ENCODE data around the gene ITFG1. TPM values are rescaled to one million over a fixed set of nuclear protein-coding genes. Genes with fewer than 3 reads are reported as not detected.
A peak's percentile ranks its signal among the peaks of the same experiment; 100 is the strongest.

ITFG1 gene
- total RNA-seq, 1 experiment from 2014 or later = 38.2 TPM

GRCh38 chr16:47465919-47466630 lies 5.2 kb upstream of the ITFG1 start:
- Mint-ChIP-seq H3K4me1 (ENCODE audit: low read depth, unreplicated experiment) (peaks cover 22% of the 10 kb centered on the region), H3K4me3 (ENCODE audit: unreplicated experiment) (no peak overlapping the region), H3K9me3 (ENCODE audit: unreplicated experiment) (no peaks in the 10 kb centered on the region), H3K27me3 (ENCODE audit: insufficient read depth, unreplicated experiment) (no peaks in the 10 kb centered on the region), H3K36me3 (ENCODE audit: insufficient read depth, unreplicated experiment) (peaks cover 8% of the 10 kb centered on the region), H3K27ac (ENCODE audit: unreplicated experiment) (no peak overlapping the region)
- H3K4me1 ChIP-seq = peaks cover 26% of the 10 kb centered on the region
- H3K9me3 ChIP-seq = no peaks in the 10 kb centered on the region
- DNase-seq = no peak
- intact Hi-C loops (cut with micrococcal nuclease; ENCODE audit: unreplicated experiment) = no loop called here
- ChIA-PET POLR2A (no interaction called here), CTCF (no interaction called here)
- H3K27me3 ChIP-seq (replicated peaks; ENCODE audit: control insufficient read depth, insufficient read depth, low read length) = no peaks in the 10 kb centered on the region
- no peak for TF ChIP-seq CTCF (IDR thresholded peaks at IDR 0.05; ENCODE audit: insufficient read depth in 1 of 2, low read depth in 1 of 2, low read length in 1 of 2, severe bottlenecking in 1 of 2, unreplicated experiment in 1 of 2)
- H3K4me3 ChIP-seq (ENCODE audit: low read depth, low read length) = no peak overlapping the region
- no TSS peak for BruUV-seq (replicated peaks)
- no peaks in the 10 kb centered on the region for H3K36me3 ChIP-seq (ENCODE audit: control insufficient read depth, insufficient read depth, low read length)

GRCh38 chr16:47463771-47464624 lies 3.1 kb upstream of the ITFG1 start:
- Mint-ChIP-seq H3K4me3 (ENCODE audit: unreplicated experiment) (no peak overlapping the region), H3K36me3 (ENCODE audit: insufficient read depth, unreplicated experiment) (peaks cover 17% of the 10 kb centered on the region), H3K27ac (ENCODE audit: unreplicated experiment) (no peak overlapping the region), H3K9me3 (ENCODE audit: unreplicated experiment) (no peaks in the 10 kb centered on the region), H3K27me3 (ENCODE audit: insufficient read depth, unreplicated experiment) (no peaks in the 10 kb centered on the region), H3K4me1 (ENCODE audit: low read depth, unreplicated experiment) (peaks cover 27% of the 10 kb centered on the region)
- intact Hi-C loops (cut with micrococcal nuclease; ENCODE audit: unreplicated experiment) = no loop called here
- CTCF ChIA-PET = no interaction called here
- H3K27me3 ChIP-seq (replicated peaks; ENCODE audit: control insufficient read depth, insufficient read depth, low read length) = no peaks in the 10 kb centered on the region
- no peak overlapping the region for H3K4me3 ChIP-seq (ENCODE audit: low read depth, low read length)
- H3K36me3 ChIP-seq (ENCODE audit: control insufficient read depth, insufficient read depth, low read length) = no peaks in the 10 kb centered on the region
- BruUV-seq (replicated peaks) = no TSS peak
- no peak for DNase-seq
- no peak for TF ChIP-seq CTCF (IDR thresholded peaks at IDR 0.05; ENCODE audit: insufficient read depth in 1 of 2, low read depth in 1 of 2, low read length in 1 of 2, severe bottlenecking in 1 of 2, unreplicated experiment in 1 of 2)
- peaks cover 28% of the 10 kb centered on the region for H3K4me1 ChIP-seq
- POLR2A ChIA-PET = no interaction called here
- no peaks in the 10 kb centered on the region for H3K9me3 ChIP-seq

DNA sequence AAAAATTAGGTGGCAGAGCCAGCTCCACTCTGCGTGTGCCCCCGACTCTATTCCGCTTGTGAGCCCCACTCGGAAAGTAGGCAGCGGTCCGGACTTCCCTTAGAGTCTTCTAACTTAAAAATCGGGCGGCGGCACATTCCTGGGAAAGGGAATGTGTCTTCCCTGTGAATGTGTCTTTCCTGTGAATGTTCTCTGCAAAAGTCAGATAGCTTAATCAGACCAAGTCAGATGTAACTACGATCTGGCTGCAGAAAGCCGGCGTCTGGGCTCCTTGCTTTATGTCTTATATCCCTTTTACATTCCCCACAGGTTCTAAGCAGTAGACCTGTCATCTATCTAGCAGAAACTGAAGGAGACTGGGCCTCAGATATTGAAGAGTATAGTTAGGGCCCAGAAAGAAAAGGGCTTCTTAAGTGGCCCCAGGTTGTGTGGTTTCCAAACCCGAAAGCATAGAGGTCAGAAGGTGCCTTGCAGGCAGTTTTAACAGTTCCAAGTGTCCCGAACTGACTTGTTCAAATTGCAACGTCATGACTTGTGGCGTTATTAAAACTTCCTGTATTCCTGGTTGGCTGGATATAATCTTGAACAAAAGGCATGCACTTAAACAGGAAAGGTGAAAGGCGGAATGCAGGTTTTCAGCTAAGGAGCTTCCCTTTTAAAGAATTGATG lies 869 bp upstream of the ITFG1 start:
- Mint-ChIP-seq H3K27me3 (ENCODE audit: insufficient read depth, unreplicated experiment) (no peaks in the 10 kb centered on the region), H3K27ac (ENCODE audit: unreplicated experiment) (peak overlapping the region; percentile 99), H3K4me1 (ENCODE audit: low read depth, unreplicated experiment) (peaks cover 14% of the 10 kb centered on the region), H3K9me3 (ENCODE audit: unreplicated experiment) (no peaks in the 10 kb centered on the region), H3K4me3 (ENCODE audit: unreplicated experiment) (peak overlapping the region; percentile 97), H3K36me3 (ENCODE audit: insufficient read depth, unreplicated experiment) (peaks cover 34% of the 10 kb centered on the region)
- Histone ChIP-seq H3K9me3 (no peaks in the 10 kb centered on the region), H3K36me3 (ENCODE audit: control insufficient read depth, insufficient read depth, low read length) (no peaks in the 10 kb centered on the region), H3K4me1 (peaks cover 13% of the 10 kb centered on the region; the same call in 1 of the 2 replicates), H3K27me3 (replicated peaks; ENCODE audit: control insufficient read depth, insufficient read depth, low read length) (no peaks in the 10 kb centered on the region), H3K4me3 (ENCODE audit: low read depth, low read length) (peak overlapping the region; percentile 79)
- TF ChIP-seq CTCF (IDR thresholded peaks at IDR 0.05; ENCODE audit: insufficient read depth in 1 of 2, low read depth in 1 of 2, low read length in 1 of 2, severe bottlenecking in 1 of 2, unreplicated experiment in 1 of 2) = no peak
- DNase-seq = peak; percentile 37 to 40
- CTCF ChIA-PET = interaction anchor here (1.5 to 1.9 kb wide), 2 partner anchors 203 to 318 kb away, joined by 4 to 5 read pairs; partner anchors contain the start of gene NETO2
- BruUV-seq (replicated peaks) = no TSS peak
- POLR2A ChIA-PET = interaction anchor here (0.8 kb wide), 1 partner anchor 37 kb away, joined by 5 read pairs; no protein-coding TSS in a partner anchor
- intact Hi-C loops (cut with micrococcal nuclease; ENCODE audit: unreplicated experiment) = loop anchor here (2.0 kb wide), 1 partner anchor 319 kb away; the partner anchor contains the start of gene NETO2
